AG10803 (cell line): ENCODE results near the gene SPRR1B.
"Not testable (repeated sequence)": the region's sequence is repeated elsewhere in the genome, so short reads cannot be mapped to it uniquely, and the experiment has no call there.

ENCODE experiments used
- DNase-seq: peaks from one replicate; pipeline ENCODE4 v3.0.0; 2010; ENCODE audit warnings: low read depth
- H3K4me3 ChIP-seq: 2 replicates; pipeline ENCODE4 v1.5.1; 2011; ENCODE audit warnings: mild to moderate bottlenecking, low read length, control low read depth
- CTCF ChIP-seq: conservative IDR thresholded peaks from 2 replicates; pipeline ENCODE4 v1.5.1; 2011; ENCODE audit warnings: mild to moderate bottlenecking, low read length, control low read depth, inconsistent platforms

SPRR1B gene

DNA sequence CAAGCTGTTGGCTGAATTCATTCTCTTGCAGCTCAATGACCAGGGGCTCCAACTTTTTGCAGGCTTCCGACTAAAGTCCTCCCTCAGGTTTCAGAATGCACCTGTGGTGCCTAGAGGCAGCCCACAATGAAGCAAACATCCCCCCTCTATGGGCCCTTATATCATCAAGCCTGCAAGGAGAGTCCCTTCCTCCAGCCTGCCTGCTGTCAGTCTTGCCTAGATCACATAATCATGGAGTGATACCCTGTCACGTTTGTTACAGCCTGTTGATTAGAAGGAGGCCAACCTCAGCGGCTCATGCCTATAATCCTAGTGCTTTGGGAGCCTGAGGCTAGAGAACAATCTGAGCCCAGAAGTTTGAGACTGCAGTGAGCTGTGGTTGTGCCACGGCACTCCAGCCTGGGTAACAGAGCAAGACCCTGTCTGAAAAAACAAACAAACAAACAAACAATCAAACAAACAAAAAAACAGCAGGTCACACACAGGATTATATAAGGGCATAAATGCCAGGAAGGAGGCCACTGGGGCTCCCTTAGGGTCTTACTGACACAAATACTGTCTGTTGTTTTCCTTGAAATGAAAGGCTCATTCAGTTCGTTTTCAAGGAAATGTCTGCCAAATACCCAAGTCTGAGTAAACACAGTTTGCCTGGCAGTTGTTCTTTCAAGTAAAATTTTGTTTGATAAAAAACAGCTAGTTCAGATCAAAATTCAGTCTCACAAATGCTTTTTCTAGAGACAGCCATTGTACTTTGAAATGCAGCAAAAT lies 34.2 kb upstream of the SPRR1B start:
- no peak for DNase-seq
- no peak overlapping the region for H3K4me3 ChIP-seq
- TF ChIP-seq CTCF, result no peak

DNA sequence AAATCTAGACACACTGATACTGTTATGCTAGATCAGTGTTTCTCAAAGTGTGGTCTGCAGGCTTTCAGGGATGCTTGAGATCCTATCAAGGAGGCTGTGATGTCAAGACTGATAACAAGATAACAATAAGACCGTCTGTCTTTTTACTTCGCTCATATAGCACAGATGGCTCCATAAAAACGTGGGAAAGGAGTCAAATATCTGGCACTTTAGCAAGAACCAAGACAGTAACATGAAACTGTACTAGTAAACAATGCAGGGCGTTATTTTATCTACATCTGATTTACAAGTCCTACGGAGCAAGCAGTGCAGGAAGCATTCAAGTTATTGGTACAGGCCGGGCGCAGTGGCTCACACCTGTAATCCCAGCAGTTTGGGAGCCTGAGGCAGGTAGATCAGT lies 33.1 kb upstream of the SPRR1B start:
- no peak for TF ChIP-seq CTCF
- DNase-seq, result no peak
- no peak overlapping the region for H3K4me3 ChIP-seq

GRCh38 chr1:152998476-152998875 lies 32.5 kb upstream of the SPRR1B start:
- no peak for DNase-seq
- TF ChIP-seq CTCF, result no peak

DNA sequence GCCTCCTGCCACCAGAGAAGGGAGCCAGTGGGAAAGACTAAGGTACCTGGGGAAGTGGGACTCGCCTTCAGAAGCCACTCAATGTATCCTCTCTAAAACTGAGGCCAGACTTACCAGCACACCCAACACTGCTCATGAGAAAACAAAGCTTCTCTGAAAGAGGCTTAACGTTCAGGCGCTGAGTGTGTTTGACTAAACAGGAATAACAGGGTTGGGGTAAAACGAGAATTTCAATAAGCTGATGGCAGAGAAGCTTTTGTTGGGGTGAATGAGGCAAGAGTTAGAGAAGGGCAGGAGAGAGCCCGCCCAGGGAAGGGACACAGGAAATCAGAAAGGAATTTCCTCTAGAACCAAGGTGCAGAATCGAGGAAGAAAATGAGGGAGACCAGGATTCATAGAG lies 31.2 kb upstream of the SPRR1B start:
- no peak for DNase-seq
- H3K4me3 ChIP-seq, result no peak overlapping the region
- TF ChIP-seq CTCF, result no peak

More at GRCh38 chr1:152998476-152998875, 32.5 kb upstream of the SPRR1B start:
- no peak overlapping the region for H3K4me3 ChIP-seq

GRCh38 chr1:153000294-153000693 lies 30.7 kb upstream of the SPRR1B start:
- no peak overlapping the region for H3K4me3 ChIP-seq
- DNase-seq, result no peak
- TF ChIP-seq CTCF, result no peak

GRCh38 chr1:153001382-153001781 lies 29.6 kb upstream of the SPRR1B start, which contains the start of gene SPRR3:
Gene SPRR3, plus strand, starts transcription at chr1:153001749. Its CDS starts 1,272 bp downstream, at chr1:153003021.
- no peak for TF ChIP-seq CTCF
- H3K4me3 ChIP-seq, result no peak within 1 kb of the TSS
- no peak for DNase-seq

DNA sequence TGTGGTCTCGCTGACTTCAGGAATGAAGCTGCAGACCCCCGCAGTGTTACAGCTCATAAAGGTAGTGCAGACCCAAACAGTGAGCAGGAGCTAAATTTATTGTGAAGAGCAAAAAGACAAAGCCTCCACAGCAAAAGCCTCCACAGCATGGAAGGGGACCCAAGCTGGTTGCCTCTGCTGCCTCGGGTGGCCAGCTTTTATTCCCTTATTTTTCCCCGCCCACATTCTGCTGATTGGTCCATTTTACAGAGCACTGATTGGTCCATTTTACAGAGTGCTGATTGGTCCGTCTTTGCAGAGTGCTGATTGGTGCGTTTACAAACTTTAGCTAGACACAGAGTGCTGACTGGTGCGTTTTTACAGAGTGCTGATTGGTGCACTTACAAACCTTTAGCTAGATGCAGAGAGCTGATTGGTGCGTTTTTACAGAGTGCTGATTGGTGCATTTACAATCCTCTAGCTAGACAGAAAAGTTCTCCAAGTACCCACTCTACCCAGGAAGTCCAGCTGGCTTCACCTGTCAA lies 19.7 kb upstream of the SPRR1B start:
- H3K4me3 ChIP-seq, DNase-seq: not testable (repeated sequence)

GRCh38 chr1:153021829-153022228 lies 9.2 kb upstream of the SPRR1B start:
- not testable (repeated sequence) for DNase-seq, H3K4me3 ChIP-seq

DNA sequence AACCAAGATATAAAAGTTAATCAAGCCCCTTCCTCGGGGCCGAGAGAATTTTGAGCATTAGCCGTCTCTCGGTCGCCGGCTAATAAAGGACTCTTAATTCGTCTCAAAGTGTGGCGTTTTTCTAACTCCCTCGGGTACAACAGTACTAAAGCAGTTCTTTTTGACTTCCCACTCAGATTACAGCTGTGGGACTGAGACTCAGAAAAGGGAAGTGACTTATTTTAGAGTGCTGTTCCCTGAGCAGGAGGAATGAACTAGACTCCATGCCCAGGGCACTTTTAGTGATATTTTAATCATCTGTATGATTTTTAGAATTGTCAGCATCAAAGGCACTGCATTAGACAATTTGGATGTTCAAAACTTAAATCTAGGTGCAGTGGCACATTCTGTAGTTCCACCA lies 8.7 kb upstream of the SPRR1B start:
- H3K4me3 ChIP-seq, DNase-seq: not testable (repeated sequence)
